Measurements from ENCODE around the gene FBXO24.

DNA sequence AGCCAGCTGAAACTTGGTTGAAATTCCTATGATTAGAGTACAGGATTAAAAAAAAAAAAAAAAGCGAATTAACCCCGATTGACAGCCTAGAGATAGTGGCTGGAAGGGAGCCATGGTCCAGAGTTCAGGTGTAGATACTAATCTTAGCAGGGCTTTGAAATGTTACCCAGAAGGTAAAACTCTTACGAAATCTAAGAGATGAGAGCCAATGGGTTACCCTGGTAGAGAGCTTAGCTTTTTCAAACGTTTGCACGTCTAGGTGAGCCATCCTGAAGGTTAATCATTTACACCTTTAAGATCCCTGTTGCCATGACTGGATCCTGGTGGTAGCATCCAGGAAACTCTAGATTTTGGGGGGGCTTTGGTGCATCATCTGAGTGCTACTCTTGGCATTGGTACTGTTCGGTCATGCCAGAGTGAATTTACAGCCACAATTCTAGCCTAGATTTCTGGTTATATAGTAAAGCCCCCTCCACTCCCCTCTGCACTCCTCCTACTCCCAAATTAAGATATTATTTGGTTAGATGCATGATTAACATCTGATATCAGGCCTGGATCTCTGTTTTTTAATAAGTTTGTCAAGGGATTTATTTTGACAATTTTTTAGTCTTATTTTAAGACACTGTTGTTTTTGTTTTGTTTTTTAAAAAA lies 45.9 kb upstream of the FBXO24 start:
- TF ChIP-seq, protein P1, sequence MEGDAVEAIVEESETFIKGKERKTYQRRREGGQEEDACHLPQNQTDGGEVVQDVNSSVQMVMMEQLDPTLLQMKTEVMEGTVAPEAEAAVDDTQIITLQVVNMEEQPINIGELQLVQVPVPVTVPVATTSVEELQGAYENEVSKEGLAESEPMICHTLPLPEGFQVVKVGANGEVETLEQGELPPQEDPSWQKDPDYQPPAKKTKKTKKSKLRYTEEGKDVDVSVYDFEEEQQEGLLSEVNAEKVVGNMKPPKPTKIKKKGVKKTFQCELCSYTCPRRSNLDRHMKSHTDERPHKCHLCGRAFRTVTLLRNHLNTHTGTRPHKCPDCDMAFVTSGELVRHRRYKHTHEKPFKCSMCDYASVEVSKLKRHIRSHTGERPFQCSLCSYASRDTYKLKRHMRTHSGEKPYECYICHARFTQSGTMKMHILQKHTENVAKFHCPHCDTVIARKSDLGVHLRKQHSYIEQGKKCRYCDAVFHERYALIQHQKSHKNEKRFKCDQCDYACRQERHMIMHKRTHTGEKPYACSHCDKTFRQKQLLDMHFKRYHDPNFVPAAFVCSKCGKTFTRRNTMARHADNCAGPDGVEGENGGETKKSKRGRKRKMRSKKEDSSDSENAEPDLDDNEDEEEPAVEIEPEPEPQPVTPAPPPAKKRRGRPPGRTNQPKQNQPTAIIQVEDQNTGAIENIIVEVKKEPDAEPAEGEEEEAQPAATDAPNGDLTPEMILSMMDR (IDR thresholded peaks at IDR 0.05): no peak
- TF ChIP-seq POLR2A (IDR thresholded peaks at IDR 0.05): no peak
- peak in 1 of 3 donors; percentile 11 for TF ChIP-seq POLR2AphosphoS5 (IDR thresholded peaks at IDR 0.05)

Data from stomach (tissue), 4 donors.